AG04449 (cell line): Measurements from ENCODE around the gene CCL5.
A peak's percentile ranks its signal among the peaks of the same experiment; 100 is the strongest.

Experiments
- CTCF ChIA-PET: fragments of 350-600 bp; formaldehyde crosslinking; extraction: SDS; loops from one replicate; lab custom pipeline; 2021; ENCODE audit warnings: antibody characterized with exemption; lab: Yijun Ruan, JAX
- POLR2A ChIA-PET: fragments of 400-600, 350-600 bp; formaldehyde crosslinking; extraction: SDS; loops from one replicate; lab custom pipeline; 2020; ENCODE audit warnings: antibody characterized with exemption, inconsistent platforms; lab: Yijun Ruan, JAX
- DNase-seq: peaks from one replicate; pipeline ENCODE4 v3.0.0-alpha.2; 2010; ENCODE audit warnings: low read depth, low spot score
- H3K4me3 ChIP-seq: 2 replicates; pipeline ENCODE4 v1.5.1; 2011; ENCODE audit warnings: low read depth, mild to moderate bottlenecking, control low read depth, low read length
- CTCF ChIP-seq: IDR thresholded peaks from one replicate; pipeline ENCODE4 v1.5.1; 2011; ENCODE audit warnings: mild to moderate bottlenecking, moderate library complexity, low read length, control low read depth, inconsistent platforms; ENCODE audit not compliant: insufficient read depth; ENCODE audit errors: missing control alignments

The CCL5 gene

GRCh38 chr17:35849469-35850348, 30.5 kb downstream of the CCL5 start:
- ChIA-PET POLR2A (no interaction called here), CTCF (interaction anchor here (0.8 to 3.9 kb wide), 23 partner anchors 8 to 301 kb away, joined by 3 to 19 read pairs (median 5); partner anchors contain the start of gene HEATR9)
- TF ChIP-seq CTCF = peak; percentile 62
- peak; percentile 10 for DNase-seq
- H3K4me3 ChIP-seq = no peak overlapping the region

GRCh38 chr17:35847633-35848373, 32.4 kb downstream of the CCL5 start:
- ChIA-PET CTCF (interaction anchor here (1.1 to 3.9 kb wide), 11 partner anchors 9 to 301 kb away, joined by 3 to 19 read pairs (median 6); partner anchors contain the start of gene TAF15), POLR2A (no interaction called here)
- no peak overlapping the region for H3K4me3 ChIP-seq
- DNase-seq = no peak
- no peak for TF ChIP-seq CTCF

GRCh38 chr17:35847006-35847405, 33.2 kb downstream of the CCL5 start:
- no peak for DNase-seq
- POLR2A ChIA-PET = no interaction called here
- CTCF ChIA-PET = interaction anchor here (1.0 to 3.9 kb wide), 5 partner anchors 8 to 302 kb away, joined by 3 to 19 read pairs (median 6); partner anchors contain the start of gene TAF15
- H3K4me3 ChIP-seq = no peak overlapping the region
- TF ChIP-seq CTCF = no peak

- ChIA-PET CTCF (interaction anchor here (1.0 to 3.9 kb wide), 3 partner anchors 9 to 19 kb away, joined by 3 to 19 read pairs (median 5); no protein-coding TSS in a partner anchor), POLR2A (no interaction called here)
- TF ChIP-seq CTCF = no peak
- H3K4me3 ChIP-seq = no peak overlapping the region
- peak; percentile 9 for DNase-seq
These were observed 33.9 kb downstream of the CCL5 start for GRCh38 chr17:35846055-35846809.

GRCh38 chr17:35844547-35844946, 35.6 kb downstream of the CCL5 start:
- ChIA-PET POLR2A (no interaction called here), CTCF (no interaction called here)
- no peak for TF ChIP-seq CTCF
- no peak overlapping the region for H3K4me3 ChIP-seq
- no peak for DNase-seq
